Measurements from ENCODE around the gene PRKAG2.

PRKAG2 gene

DNA sequence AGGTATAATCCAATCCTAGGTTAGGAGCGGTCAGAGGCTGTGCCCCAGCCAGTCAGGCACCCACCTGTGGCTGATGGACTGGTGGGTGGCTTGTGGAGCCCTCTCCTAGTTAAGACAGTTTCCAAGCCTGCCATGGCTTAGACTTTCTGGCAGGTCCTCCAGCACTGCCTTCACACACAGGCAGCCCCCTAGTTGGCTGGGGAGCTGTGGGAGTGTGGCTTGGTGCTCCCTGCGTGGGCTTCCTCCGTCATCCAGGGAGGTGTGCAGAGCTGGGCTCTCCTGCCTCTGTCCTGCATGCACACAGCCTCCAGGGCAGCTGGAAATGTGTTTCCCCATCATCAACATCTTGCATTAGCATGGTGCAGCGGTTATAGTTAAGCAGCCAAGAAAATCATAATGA, 273.0 kb downstream of the PRKAG2 start:
- no peak for DNase-seq (ENCODE audit: low spot score)
- ChIA-PET POLR2A (ENCODE audit: low non-redundant PET) (no interaction called here), CTCF (no interaction called here)
- no peak overlapping the region for H3K27ac ChIP-seq
- TF ChIP-seq, protein P1, sequence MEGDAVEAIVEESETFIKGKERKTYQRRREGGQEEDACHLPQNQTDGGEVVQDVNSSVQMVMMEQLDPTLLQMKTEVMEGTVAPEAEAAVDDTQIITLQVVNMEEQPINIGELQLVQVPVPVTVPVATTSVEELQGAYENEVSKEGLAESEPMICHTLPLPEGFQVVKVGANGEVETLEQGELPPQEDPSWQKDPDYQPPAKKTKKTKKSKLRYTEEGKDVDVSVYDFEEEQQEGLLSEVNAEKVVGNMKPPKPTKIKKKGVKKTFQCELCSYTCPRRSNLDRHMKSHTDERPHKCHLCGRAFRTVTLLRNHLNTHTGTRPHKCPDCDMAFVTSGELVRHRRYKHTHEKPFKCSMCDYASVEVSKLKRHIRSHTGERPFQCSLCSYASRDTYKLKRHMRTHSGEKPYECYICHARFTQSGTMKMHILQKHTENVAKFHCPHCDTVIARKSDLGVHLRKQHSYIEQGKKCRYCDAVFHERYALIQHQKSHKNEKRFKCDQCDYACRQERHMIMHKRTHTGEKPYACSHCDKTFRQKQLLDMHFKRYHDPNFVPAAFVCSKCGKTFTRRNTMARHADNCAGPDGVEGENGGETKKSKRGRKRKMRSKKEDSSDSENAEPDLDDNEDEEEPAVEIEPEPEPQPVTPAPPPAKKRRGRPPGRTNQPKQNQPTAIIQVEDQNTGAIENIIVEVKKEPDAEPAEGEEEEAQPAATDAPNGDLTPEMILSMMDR (conservative IDR thresholded peaks at IDR 0.05; ENCODE audit: low read depth): no peak

GRCh38 chr7:151601521-151602305, 275.2 kb downstream of the PRKAG2 start:
- CTCF ChIA-PET: no interaction called here
- no peak for DNase-seq (ENCODE audit: low spot score)
- POLR2A ChIA-PET (ENCODE audit: low non-redundant PET): no interaction called here
- no peak overlapping the region for H3K27ac ChIP-seq
- TF ChIP-seq, protein P1 (conservative IDR thresholded peaks at IDR 0.05; ENCODE audit: low read depth): no peak

DNA sequence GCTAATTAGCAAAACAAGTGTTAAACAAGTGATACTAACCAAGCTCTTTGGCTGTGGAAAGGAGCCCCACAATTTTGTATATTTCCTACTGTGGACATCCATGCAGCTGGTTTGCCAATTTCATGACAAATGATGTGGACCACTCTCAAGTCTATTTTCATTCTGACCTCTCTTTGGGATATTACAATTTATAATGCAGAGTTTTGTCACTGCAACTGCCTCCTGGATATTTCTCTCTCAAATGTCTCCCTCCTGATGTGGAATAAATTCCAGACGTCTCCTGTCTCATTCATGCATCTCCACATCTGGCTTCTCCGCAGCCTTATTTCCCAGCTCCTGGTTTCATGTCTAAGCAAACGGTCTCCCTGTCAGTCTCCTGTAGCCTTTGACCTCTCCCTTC, 276.6 kb downstream of the PRKAG2 start:
- POLR2A ChIA-PET (ENCODE audit: low non-redundant PET): no interaction called here
- CTCF ChIA-PET: interaction anchor here (0.6 to 0.7 kb wide), 2 partner anchors 136 to 1995 kb away, joined by 5 to 6 read pairs; no protein-coding TSS in a partner anchor

DNA sequence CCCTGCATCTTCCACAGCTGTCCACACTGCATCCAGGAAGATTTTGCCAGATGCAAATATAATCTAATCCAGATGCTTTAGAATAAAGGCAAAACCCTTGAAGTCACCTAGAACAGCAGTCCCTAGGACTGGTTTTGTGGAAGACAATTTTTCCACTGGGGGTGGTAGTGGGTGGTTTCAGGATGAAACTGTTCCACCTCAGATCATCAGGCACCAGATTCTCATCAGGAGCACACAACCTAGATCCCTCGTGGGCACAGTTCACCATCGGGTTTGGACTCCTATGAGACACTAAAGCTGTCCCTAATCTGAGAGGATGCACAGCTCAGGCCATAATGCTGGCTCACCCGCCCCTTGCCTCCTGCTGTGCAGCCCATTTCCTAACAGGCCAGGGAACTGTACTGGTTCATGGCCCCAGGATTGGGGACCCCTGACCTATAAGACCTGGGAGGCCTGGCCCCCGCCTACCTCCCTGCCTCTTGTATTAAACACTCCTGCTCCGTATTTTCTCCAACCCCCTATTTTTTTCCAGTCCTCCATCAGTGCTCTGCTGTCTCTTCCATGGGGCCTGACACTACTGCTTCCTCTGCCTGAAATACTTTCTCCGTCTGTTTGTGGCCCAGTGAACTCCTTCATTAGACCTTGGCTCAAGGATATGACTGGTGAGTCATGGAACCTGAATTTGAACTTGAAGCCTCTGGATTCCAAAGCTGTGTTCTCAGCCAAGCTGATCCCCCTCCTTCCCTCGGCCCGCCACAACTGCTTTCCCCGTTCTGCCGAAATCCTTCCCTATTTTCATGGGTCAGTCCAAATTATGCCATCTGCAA, 277.3 kb downstream of the PRKAG2 start:
- TF ChIP-seq, protein P1 (conservative IDR thresholded peaks at IDR 0.05; ENCODE audit: low read depth): no peak
- peak; percentile 84 for DNase-seq (ENCODE audit: low spot score)
- peak overlapping the region; percentile 66 for H3K27ac ChIP-seq
- POLR2A ChIA-PET (ENCODE audit: low non-redundant PET): no interaction called here
- CTCF ChIA-PET: interaction anchor here (0.7 kb wide), 1 partner anchor 136 kb away, joined by 6 read pairs; no protein-coding TSS in a partner anchor

More for the DNA sequence above, 276.6 kb downstream of the PRKAG2 start:
- no peak for DNase-seq (ENCODE audit: low spot score)
- TF ChIP-seq, protein P1 (conservative IDR thresholded peaks at IDR 0.05; ENCODE audit: low read depth): no peak
- peak overlapping the region; percentile 66; the same call in 1 of the 2 replicates for H3K27ac ChIP-seq

DNA sequence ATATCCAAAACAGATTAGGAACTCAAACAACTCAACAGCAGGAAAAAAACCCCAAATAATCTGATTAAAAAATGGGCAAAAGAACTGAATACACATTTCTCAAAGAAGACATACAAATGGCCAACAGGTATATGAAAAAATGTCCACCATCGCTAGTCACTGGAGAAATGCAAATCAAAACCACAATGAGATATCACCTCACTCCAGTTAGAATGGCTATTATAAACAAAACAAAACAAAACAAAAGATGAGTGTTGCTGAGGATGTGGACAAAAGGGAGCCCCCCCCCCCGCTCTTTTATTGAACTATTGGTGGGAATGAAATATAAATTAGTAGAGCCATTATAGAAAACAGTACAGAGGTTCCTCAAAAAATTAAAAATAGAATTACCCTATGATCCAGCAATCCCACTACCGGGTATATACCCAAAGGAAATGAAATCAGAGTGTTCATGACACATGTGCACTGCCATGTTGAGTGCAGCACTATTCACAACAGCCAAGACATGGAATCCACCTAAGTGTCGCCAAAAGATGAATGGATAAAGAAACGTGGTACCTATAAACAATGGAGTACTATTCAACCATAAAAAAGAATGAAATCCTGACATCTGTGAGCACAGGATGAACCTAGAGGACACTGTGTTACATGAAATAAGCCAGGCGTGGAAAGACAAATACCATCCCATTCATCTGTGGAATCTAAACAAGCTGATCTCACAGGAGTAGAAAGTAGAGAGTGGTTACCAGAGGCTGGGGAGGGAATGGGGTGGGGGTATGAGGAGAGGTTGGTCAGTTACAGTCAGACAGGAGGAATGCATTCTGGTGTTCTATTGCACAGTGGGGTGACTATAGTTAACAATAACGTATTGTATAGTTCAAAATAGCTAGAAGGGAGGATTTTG, 279.1 kb downstream of the PRKAG2 start:
- no peak overlapping the region for H3K27ac ChIP-seq
- ChIA-PET POLR2A (ENCODE audit: low non-redundant PET) (no interaction called here), CTCF (no interaction called here)
- DNase-seq (ENCODE audit: low spot score): peak; percentile 73
- TF ChIP-seq, protein P1 (conservative IDR thresholded peaks at IDR 0.05; ENCODE audit: low read depth): no peak

Measured in RWPE1 (cell line).